GM06990 (cell line): ENCODE measurements around the gene RTEL1.

Source experiments
- DNase-seq: peaks from one replicate; pipeline ENCODE4 v3.0.0-alpha.2; 2011; ENCODE audit not compliant: insufficient read length; ENCODE audit errors: extremely low read depth
- H3K27me3 ChIP-seq: replicated peaks from 2 replicates; pipeline ENCODE4 v1.6.0; 2011; ENCODE audit warnings: low read length; ENCODE audit not compliant: control insufficient read depth, insufficient read depth
- H3K36me3 ChIP-seq: 2 replicates; pipeline ENCODE4 v1.5.1; 2011; ENCODE audit warnings: low read length; ENCODE audit not compliant: control insufficient read depth, insufficient read depth
- H3K4me3 ChIP-seq: replicated peaks from 2 replicates; pipeline ENCODE4 v1.5.1; 2011; ENCODE audit warnings: low read depth, mild to moderate bottlenecking, control low read depth, low read length
- CTCF ChIP-seq: IDR thresholded peaks from 2 replicates; pipeline ENCODE4 v1.5.1; 2011; ENCODE audit warnings: low read length, control low read depth, mild to moderate bottlenecking, inconsistent platforms; ENCODE audit not compliant: insufficient read depth, poor library complexity, severe bottlenecking

The RTEL1 gene

GRCh38 chr20:63687419-63688178 is 29.5 kb downstream of the RTEL1 start:
- DNase-seq = no peak
- no peaks in the 10 kb centered on the region for H3K27me3 ChIP-seq
- no peak for TF ChIP-seq CTCF
- H3K36me3 ChIP-seq = 0 out of 2 replicates have a peak, but pooled peaks cover 1% of the 10 kb centered on the region
- H3K4me3 ChIP-seq = no peak overlapping the region

DNA sequence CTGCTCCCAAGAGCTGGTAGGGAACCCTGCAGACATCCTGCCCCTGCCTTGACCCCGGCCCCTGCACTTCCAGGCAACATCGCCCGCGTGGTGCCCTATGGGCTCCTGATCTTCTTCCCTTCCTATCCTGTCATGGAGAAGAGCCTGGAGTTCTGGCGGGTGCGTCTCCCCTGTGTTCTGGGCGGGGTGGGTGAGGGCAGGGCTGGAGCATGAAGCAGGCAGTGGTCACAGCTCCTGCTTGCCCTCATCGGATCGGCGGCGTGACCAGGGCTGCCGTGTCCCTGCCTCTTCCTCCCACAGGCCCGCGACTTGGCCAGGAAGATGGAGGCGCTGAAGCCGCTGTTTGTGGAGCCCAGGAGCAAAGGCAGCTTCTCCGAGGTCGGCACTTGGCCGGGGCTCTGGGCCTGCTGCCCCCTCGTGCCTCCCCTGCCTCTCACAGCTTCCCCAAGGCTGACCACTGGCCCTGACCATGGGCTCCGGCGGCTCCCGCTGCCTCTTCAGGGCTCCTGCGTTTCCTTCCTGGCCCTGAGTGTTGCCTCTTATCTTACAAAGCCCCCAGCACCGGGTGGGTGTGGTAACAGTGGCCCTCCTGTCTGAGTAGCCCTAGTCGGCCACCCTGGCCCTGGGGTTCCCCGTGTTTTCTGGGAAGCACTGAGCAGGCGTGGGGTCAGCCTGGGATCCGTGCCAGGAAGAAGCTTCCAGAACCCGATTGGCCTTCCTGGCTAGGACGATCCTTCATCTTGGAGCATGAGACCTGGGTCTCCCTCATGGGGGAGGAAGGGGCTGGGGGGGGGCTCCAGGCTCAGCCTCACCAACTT is 30.3 kb downstream of the RTEL1 start:
- Histone ChIP-seq H3K36me3 (no peaks in the 10 kb centered on the region), H3K4me3 (no peak overlapping the region), H3K27me3 (no peaks in the 10 kb centered on the region)
- TF ChIP-seq CTCF = no peak
- DNase-seq = no peak

DNA sequence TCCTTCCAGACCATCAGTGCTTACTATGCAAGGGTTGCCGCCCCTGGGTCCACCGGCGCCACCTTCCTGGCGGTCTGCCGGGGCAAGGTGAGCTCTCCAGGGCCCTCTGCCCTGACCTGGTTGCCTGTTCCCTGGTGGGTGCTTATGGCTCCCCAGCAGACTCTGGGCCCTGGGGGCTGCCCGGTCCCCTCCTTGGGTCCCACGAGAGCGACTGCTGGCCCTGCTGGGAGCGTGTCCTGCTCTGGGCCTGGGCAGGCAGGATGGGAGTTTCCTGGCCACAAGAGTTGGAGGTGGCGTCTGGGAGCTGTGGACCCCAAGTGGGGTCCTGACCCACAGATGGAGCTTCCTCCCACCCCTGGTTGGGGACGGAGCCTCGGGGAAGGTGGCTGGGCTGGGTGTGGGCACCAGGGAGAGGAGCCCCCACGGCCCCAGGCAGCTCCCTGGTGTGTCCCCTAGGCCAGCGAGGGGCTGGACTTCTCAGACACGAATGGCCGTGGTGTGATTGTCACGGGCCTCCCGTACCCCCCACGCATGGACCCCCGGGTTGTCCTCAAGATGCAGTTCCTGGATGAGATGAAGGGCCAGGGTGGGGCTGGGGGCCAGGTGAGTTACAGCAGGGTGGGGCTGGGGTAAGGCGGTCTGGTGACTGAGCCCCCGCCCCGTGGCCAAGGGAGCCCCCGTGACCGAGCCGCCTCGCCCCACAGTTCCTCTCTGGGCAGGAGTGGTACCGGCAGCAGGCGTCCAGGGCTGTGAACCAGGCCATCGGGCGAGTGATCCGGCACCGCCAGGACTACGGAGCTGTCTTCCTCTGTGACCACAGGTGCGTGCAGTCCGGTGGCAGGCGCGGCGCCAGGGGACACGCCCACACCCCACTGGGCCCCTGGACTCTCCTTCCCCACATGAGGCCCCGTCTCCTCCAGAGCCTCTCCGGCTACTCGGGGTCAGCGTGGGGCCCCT is 31.2 kb downstream of the RTEL1 start:
- no peak for DNase-seq
- peaks cover 3% of the 10 kb centered on the region; the same call in 1 of the 2 replicates for H3K36me3 ChIP-seq
- no peaks in the 10 kb centered on the region for H3K27me3 ChIP-seq
- no peak for TF ChIP-seq CTCF
- H3K4me3 ChIP-seq = no peak overlapping the region

DNA sequence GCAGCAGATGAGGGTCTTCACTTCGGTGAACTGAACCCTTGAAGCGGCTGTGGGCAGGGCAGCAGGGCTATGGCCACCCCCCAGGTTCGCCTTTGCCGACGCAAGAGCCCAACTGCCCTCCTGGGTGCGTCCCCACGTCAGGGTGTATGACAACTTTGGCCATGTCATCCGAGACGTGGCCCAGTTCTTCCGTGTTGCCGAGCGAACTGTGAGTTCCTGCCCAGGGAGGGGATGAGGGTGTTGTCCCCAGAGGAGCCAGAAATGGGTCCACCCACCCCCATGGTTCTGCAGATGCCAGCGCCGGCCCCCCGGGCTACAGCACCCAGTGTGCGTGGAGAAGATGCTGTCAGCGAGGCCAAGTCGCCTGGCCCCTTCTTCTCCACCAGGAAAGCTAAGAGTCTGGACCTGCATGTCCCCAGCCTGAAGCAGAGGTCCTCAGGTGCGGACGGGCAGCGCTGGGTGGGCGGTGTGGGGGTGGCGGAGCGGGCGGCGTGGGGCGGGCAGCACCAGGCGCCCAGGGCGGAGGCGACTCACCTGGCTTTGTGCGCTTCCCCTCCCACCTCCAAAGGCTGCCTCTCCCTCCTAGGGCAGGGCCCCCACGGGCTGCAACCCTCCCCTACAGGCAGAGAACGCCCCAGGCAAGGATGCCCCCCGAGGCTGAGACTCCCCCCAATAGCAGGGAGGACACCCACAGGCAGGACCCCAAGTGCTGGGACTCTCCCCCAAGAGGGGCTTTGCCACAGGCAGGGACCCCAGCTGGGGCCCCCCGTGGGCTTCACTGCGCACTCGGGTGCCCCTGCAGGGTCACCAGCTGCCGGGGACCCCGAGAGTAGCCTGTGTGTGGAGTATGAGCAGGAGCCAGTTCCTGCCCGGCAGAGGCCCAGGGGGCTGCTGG is 32.1 kb downstream of the RTEL1 start:
- Histone ChIP-seq H3K36me3 (peaks cover 3% of the 10 kb centered on the region), H3K4me3 (no peak overlapping the region), H3K27me3 (no peaks in the 10 kb centered on the region)
- no peak for DNase-seq
- no peak for TF ChIP-seq CTCF
